Breast epithelium (tissue), 4 donors: ENCODE data around the gene VAMP2. TPM values are rescaled to one million over a fixed set of nuclear protein-coding genes. Genes with fewer than 3 reads are reported as not detected.

Experiments
- DNase-seq, 2 donors: peaks; one replicate each; pipeline ENCODE4 v3.0.0-alpha.2; 2019; ENCODE audit warnings: low spot score in 2 of 2
- H3K27ac ChIP-seq, 2 donors: fragments of 200-600 bp; sonication (generic) in 1 of 2; one replicate each; pipeline ENCODE4 v1.5.1; 2016 to 2019; ENCODE audit warnings: mild to moderate bottlenecking in 1 of 2
- H3K27me3 ChIP-seq, 2 donors: fragments of 200-600 bp; sonication (generic) in 1 of 2; one replicate each; pipeline versions ENCODE4 v1.5.1 to v1.6.0; 2017 to 2019; ENCODE audit warnings: control low read depth in 1 of 2, mild to moderate bottlenecking in 1 of 2
- H3K36me3 ChIP-seq: fragments of 200-600 bp; one replicate; pipeline ENCODE4 v1.5.1; 2019
- H3K4me1 ChIP-seq, 2 donors: fragments of 200-600 bp; sonication (generic); one replicate each; pipeline ENCODE4 v1.5.1; 2016 to 2019; ENCODE audit warnings: control low read depth in 1 of 2
- H3K4me3 ChIP-seq, 3 donors: fragments of 200-600 bp; sonication (generic); 1 replicate in 2 of 3; 2 replicates in 1 of 3; pipeline ENCODE4 v1.5.1; 2016 to 2019; ENCODE audit warnings: mild to moderate bottlenecking in 3 of 3, moderate library complexity in 2 of 3
- H3K9me3 ChIP-seq, 2 donors: fragments of 200-600 bp; sonication (generic) in 1 of 2; one replicate each; pipeline ENCODE4 v1.5.1; 2016 to 2019; ENCODE audit warnings: control low read depth in 1 of 2
- POLR2A ChIP-seq: fragments of 450-650 bp; IDR thresholded peaks from one replicate; pipeline ENCODE4 v1.6.1; 2016; ENCODE audit warnings: antibody characterized with exemption, mild to moderate bottlenecking, moderate library complexity
- POLR2AphosphoS5 ChIP-seq, 3 donors: sonication (generic); formaldehyde crosslinking; IDR thresholded peaks; one replicate each; pipeline ENCODE4 v1.6.1; 2017; ENCODE audit warnings: antibody characterized with exemption in 3 of 3
- intact Hi-C: fragments of 100-400 bp; cut with DNase I; formaldehyde crosslinking; loops from one replicate; pipeline ENCODE4 v1.15.1; 2023; ENCODE audit warnings: low total_unique reads
- total RNA-seq, 3 donors: library from RNA; depleted of rRNA; stranded (reverse); fragments of >200 nt; gene quantifications; one replicate each; pipeline ENCODE4 v1.1.0, GENCODE V29; 2016
- TF ChIP-seq, protein P1 (sequence below), 3 donors: fragments of 450-650 bp; IDR thresholded peaks; one replicate each; pipeline ENCODE4 v1.5.1; 2016 to 2017; ENCODE audit warnings: antibody characterized with exemption in 3 of 3, mild to moderate bottlenecking in 3 of 3, moderate library complexity in 3 of 3

The VAMP2 gene
- total RNA-seq, 3 donors from 2014 or later, result 21.8 to 30.2 (median 28.1) TPM

DNA sequence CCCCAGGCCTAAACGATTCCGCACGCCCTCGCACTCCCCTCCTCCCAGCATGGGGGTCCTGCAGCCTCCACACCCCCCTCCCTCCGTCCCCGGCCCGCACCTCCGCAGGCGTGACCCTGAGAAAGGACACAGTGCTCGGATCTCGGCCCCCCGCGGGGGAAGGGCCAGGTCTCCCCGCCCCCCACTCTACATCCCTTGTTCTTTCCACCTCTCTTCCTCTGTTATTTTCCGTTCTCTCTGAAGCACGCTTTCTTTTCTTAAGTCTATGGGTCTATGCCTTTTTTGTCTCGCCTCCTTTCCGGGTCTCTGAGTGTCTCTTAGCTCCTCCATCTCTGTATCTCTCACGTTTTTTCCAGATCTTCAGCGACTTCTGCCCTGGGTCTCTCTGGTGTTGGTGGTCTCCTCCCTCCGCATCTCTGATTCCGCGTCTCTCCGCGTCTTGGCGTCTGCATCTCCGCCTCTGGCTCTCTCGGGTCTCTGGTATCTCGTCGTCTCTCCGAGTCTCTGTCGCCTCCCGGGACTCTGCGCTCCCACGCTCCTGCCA, 36.7 kb downstream of the VAMP2 start:
- no peak for DNase-seq
- Histone ChIP-seq H3K27ac (peak overlapping the region; percentile 77 to 78), H3K4me3 (peak overlapping the region; percentile 56 to 83 (median 66)), H3K4me1 (peaks cover 15 to 38% of the 10 kb centered on the region in 2 donors), H3K27me3 (no peaks in the 10 kb centered on the region), H3K36me3 (no peaks in the 10 kb centered on the region), H3K9me3 (no peaks in the 10 kb centered on the region)
- TF ChIP-seq, protein P1, sequence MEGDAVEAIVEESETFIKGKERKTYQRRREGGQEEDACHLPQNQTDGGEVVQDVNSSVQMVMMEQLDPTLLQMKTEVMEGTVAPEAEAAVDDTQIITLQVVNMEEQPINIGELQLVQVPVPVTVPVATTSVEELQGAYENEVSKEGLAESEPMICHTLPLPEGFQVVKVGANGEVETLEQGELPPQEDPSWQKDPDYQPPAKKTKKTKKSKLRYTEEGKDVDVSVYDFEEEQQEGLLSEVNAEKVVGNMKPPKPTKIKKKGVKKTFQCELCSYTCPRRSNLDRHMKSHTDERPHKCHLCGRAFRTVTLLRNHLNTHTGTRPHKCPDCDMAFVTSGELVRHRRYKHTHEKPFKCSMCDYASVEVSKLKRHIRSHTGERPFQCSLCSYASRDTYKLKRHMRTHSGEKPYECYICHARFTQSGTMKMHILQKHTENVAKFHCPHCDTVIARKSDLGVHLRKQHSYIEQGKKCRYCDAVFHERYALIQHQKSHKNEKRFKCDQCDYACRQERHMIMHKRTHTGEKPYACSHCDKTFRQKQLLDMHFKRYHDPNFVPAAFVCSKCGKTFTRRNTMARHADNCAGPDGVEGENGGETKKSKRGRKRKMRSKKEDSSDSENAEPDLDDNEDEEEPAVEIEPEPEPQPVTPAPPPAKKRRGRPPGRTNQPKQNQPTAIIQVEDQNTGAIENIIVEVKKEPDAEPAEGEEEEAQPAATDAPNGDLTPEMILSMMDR (IDR thresholded peaks at IDR 0.05), result no peak
- no peak for TF ChIP-seq POLR2AphosphoS5 (IDR thresholded peaks at IDR 0.05)
- no peak for TF ChIP-seq POLR2A
- intact Hi-C loops, result no loop called here

DNA sequence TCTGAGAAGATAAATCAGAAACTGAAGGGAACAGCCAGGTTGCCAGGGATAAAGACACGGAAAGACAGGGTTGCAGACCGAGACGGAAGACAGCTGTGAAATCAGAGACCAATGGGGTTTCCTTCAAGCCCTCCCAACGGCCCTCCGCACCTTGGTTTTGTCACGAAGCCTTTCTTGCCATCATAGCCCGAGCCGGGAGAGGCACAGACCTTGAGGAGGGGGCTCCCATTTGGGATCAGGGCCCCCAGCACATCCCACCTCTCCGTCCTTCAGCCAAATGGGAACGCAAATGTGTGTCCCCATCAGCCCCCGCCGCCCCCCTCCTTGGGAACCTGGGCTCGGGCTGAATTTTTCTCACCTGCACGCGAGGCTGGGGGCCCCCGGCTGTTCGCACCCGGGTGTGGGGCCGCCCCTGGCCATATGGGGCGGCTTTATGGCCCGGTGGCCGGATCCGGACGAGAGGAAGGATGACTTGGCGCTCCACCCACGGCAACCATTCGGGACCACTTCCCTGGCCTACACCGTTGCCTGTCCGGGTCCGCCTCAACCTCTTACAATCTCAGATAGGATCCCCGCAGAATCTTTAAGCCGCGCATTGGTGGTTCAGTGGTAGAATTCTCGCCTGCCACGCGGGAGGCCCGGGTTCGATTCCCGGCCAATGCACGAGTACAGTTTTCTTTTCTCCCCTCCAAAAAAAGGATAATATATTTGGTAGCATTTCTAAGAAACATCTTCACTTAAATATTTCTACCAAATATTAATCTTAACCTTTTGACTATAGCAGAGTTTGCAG, 37.4 kb downstream of the VAMP2 start:
- Histone ChIP-seq H3K4me3 (peak overlapping the region; percentile 56 to 83 (median 66)), H3K27ac (peak overlapping the region; percentile 3 to 77), H3K4me1 (peaks cover 15 to 45% of the 10 kb centered on the region in 2 donors), H3K27me3 (no peaks in the 10 kb centered on the region), H3K9me3 (no peaks in the 10 kb centered on the region), H3K36me3 (no peaks in the 10 kb centered on the region)
- intact Hi-C loops, result no loop called here
- DNase-seq, result peak; percentile 88 to 91
- peak; percentile 64 to 81 (median 74) for TF ChIP-seq POLR2AphosphoS5 (IDR thresholded peaks at IDR 0.05)
- TF ChIP-seq, protein P1 (IDR thresholded peaks at IDR 0.05), result peak in 1 of 3 donors; percentile 9
- TF ChIP-seq POLR2A, result no peak

GRCh38 chr17:8124350-8125153, 38.2 kb downstream of the VAMP2 start:
- no peaks in the 10 kb centered on the region for H3K9me3 ChIP-seq
- peak overlapping the region in 1 of 2 donors; percentile 33 for H3K27ac ChIP-seq
- intact Hi-C loops, result no loop called here
- TF ChIP-seq POLR2A (no peak), POLR2AphosphoS5 (IDR thresholded peaks at IDR 0.05) (no peak)
- TF ChIP-seq, protein P1 (IDR thresholded peaks at IDR 0.05), result no peak
- peaks cover 15 to 45% of the 10 kb centered on the region in 2 donors for H3K4me1 ChIP-seq
- peak overlapping the region; percentile 45 to 83 (median 66) for H3K4me3 ChIP-seq
- H3K36me3 ChIP-seq, result no peaks in the 10 kb centered on the region
- no peaks in the 10 kb centered on the region for H3K27me3 ChIP-seq
- no peak for DNase-seq

GRCh38 chr17:8123695-8124349, 38.9 kb downstream of the VAMP2 start, which contains the start of gene HES7:
HES7 (minus strand) TSS chr17:8124106; CDS start chr17:8124084, 22 bp downstream.
- intact Hi-C loops, result no loop called here
- Histone ChIP-seq H3K9me3 (no peaks in the 10 kb centered on the region), H3K27me3 (no peaks in the 10 kb centered on the region), H3K27ac (peak within 1 kb of the TSS in 1 of 2 donors; percentile 33), H3K4me3 (peak within 1 kb of the TSS; percentile 45 to 83 (median 66)), H3K4me1 (peaks cover 15 to 45% of the 10 kb centered on the region in 2 donors), H3K36me3 (no peaks in the 10 kb centered on the region)
- no peak for DNase-seq
- TF ChIP-seq POLR2A, result no peak
- TF ChIP-seq, protein P1 (IDR thresholded peaks at IDR 0.05), result no peak
